Stimulated activated CD8-positive, alpha-beta memory T cell treated with anti-CD3 and anti-CD28 coated beads, Interleukin-4, amount 100 ng/mL, for 1 hour (primary cell): ENCODE measurements around the gene GPR107.
A peak's percentile ranks its signal among the peaks of the same experiment; 100 is the strongest.
"Not testable (repeated sequence)": the region's sequence is repeated elsewhere in the genome, so short reads cannot be mapped to it uniquely, and the experiment has no call there.

Source experiments
- DNase-seq, 2 donors: peaks; one replicate each; pipeline ENCODE4 v3.0.0-alpha.2; 2020; ENCODE audit warnings: low read depth in 2 of 2, low spot score in 1 of 2

The GPR107 gene

DNA sequence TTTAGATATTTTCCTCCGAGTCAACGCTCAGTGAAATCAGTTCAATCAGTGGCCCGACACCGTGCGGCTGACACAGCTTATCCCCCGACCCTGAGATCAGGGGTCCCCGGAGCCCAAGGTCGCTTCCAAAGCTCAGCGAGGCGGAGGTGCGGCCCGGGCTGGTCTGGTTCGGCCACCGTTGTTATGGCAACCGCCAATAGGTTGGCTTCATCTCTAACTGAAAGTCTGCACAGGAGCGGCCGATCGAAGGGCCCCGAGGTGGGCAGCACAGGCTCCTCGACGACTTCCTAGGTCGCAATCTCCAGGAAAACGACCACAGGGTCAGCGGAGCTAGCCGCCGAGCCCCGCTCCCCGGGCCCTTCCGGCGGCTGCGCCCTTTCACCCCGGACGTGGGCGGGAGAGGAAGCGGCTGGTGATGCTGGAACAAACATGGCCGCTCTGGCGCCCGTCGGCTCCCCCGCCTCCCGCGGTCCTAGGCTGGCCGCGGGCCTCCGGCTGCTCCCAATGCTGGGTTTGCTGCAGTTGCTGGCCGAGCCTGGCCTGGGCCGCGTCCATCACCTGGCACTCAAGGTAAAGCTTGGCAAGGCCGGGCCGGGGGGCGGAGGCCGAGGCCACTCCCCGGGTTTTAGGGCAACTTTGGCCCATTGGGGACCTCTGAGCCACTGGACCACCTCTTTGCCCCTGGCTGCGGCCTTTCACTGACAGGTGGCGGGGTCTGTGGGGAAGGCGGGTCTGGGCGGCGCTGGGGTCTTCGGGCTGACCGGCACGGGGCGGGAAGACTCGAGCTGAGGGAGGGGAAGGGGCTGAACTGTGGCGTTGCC, at the start of gene GPR107:
TSS of gene GPR107 (plus strand) at position 403 of the 821 bp plus-strand sequence. CDS start at position 430, 27 bp downstream.
- peak; percentile 50 to 59 for DNase-seq

DNA sequence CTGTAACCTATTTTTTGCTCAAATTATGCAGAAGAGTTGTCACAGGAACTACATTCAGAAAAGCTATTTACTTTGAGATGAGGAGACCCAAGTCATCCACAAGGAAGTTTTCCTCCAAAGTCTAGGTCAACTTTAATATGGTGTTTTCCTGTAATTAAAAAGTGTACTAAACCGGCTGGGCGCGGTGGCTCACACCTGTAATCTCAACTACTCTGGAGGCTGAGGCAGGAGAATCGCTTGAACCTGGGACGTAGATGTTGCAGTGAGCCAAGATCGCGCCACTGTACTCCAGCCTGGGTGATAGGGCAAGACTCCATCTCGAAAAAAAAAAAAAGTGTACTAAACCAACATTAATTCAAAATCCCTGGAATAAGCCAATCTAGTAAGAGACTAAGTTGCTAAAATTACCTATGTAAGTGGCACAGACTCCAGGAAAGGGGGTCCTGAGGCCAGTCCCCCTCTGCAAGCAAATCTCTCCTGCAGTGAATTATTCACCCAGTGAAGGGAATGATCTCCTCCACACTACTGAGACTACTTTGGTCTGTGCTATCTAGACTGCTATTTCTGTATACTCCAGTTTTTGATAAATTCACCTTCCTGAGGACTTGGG, 49.7 kb upstream of the GPR107 start:
- no peak for DNase-seq

DNA sequence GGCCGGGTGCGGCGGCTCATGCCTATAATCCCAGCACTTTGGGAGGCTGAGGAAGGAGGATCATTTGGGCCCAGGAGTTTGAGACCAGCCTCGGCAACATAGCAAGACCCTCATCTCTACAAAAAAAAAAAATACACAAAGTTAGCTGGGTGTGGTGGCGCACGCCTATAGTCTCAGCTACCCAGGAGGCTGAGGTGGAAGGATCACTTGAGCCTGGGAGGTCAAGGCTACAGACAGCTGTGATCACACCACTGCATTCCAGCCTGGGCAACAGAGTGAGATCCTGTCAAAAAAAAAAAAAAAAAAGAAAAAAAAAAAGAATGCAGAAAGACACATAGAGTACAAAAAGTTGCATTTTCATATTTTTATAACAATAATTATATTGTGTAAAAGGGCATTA, 46.8 kb upstream of the GPR107 start:
- not testable (repeated sequence) for DNase-seq

DNA sequence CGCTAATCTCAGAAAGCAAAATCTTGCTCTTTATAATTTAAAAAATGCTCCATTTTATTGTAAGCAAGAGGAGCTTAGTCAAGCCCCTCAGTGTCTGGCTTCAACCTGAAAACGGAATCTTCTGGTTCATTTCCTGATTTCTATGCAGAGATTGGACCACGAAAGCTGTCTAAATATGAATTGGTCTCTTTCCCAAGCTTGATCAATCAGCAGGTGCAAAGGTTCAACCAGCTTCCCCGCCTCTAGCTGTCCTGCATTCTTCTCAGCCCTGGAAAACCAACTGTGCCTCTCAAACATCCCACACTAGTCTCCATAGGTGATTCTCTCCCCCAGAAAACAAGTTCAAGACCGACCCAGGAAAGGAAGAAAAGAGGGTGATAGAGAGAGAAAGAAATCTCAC, 45.2 kb upstream of the GPR107 start:
- DNase-seq: no peak

DNA sequence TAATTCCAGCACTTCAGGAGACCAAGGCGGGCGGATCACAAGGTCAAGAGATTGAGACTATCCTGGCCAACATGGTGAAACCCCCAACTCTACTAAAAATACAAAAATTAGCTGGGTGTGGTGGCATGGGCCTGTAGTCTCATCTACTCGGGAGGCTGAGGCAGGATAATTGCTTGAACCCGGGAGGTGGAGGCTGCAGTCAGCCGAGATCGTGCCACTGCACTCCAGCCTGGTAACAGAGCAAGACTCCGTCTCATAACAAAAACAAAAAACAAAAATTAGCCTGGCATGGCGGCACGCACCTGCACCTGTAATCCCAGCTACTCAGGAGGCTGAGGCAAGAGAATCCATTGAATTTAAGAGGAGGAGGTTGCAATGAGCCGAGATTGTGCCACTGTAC, 44.2 kb upstream of the GPR107 start:
- DNase-seq: not testable (repeated sequence)

DNA sequence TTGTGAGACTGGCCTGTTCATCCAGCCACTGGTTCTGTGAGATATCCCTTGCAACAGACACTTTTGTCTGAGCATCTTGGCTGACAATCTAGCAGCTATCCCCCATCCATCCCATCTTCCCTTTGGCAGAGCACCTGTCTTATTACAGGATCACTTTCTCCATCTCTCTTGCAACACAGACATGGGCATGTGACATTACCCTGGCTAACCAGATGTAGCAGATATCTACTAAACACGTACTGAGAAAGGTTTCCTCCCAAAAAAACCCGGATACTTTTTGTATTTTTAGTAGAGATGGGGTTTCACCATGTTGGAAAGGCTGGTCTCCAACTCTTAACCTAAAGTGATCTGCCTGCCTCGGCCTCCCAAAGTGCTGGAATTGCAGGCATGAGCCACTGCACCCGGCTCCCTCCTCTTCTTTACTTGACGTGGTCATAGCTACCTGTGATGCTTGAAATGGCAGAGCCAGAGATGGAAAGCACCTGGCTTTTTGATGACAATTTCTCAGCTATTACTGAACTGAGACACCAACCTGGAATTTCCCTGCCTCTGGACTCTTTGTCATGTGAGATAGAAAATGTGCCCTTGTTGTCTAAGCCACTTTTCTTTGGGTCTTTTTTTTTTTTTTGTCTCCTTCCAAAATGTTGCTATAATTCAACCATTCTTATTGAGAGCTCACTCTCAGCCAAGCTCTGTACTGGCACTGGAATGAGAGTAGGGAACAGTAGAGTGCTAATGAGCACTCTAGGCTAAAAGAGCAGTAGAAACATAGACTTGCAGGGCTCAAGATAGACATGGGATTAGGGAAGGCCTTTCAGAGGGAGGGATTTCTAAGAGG, 43.3 kb upstream of the GPR107 start:
- DNase-seq: no peak

DNA sequence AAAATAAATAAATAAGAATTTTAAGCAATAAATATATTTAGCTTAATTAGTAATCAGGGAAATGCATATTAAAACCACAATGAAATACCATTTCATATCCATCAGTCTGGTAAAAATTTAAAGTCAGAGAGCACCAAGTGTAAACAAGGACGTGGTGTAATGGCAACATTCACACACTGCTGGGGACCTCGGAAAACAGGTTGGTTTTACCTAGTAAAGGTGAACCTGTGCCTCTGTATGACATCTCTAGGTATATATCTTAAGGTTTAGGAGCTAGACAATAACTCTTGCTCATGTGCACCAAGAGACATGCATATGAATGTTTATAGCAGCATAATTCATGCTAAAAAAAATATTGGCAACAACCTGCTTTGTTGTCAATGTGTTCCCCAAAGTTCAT, 40.4 kb upstream of the GPR107 start:
- DNase-seq: no peak

DNA sequence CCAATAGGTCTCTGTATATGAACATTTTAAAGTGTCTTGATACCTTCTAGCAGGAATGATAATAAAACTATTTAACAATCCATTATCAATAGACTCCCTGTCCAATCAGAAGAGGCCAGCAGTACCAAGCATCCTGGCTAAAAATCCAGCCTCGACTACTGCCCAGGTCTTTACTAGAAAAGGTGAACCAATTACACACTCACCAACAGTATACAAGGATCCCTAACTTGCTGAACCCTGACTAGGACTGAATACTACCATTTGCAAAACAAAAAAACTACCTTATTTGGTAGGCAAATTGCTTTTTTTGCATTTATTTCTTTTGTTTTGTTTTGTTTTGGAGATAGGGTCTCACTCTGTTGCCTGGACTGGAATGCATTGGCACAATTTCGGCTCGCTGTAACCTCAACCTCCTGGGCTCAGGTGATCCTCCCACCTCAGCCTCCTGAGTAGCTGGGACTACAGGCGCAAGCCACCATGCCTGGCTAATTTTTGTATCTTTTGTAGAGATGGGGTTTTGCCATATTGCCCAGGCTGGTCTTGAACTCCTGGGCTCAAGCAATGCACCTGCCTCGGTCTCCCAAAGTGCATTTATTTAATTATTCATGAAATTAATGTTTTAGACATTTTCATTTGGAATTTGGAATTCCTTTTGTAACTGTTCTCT, 38.2 kb upstream of the GPR107 start:
- DNase-seq: no peak

DNA sequence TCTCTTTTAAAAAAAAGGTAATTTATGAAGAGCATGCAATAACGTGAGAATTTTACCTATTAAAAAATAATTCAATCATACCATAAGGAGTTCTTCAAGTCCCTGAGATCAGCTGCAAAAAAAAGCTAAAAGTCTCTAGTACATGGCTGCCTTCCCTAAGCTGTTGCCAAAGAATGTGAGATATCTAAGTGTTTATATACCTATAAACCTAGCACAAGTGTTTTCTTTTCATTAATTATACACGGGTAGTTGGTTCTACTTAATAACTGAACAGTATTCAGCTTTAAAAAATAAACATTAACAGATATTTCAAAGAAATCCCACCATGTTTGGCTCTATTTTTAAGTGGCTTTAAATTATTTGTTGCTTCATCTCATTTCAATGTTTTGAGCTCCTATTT, 36.6 kb upstream of the GPR107 start:
- no peak for DNase-seq

DNA sequence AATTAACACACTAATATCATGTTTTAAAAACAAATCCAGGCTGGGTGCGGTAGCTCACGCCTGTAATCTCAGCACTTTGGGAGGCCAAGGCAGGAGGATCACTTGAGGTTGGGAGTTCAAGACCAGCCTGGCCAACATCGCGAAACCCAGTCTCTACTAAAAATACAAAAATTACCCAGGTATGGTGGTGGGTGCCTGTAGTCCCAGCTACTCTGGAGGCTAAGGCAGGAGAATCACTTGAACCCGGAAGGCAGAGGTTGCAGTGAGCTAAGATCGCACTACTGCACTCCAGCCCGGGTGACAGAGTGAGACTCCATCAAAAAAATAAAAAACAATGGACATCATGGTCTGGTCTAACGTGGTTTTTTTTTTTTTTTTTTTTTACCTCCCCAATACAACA, 36.2 kb upstream of the GPR107 start:
- not testable (repeated sequence) for DNase-seq

DNA sequence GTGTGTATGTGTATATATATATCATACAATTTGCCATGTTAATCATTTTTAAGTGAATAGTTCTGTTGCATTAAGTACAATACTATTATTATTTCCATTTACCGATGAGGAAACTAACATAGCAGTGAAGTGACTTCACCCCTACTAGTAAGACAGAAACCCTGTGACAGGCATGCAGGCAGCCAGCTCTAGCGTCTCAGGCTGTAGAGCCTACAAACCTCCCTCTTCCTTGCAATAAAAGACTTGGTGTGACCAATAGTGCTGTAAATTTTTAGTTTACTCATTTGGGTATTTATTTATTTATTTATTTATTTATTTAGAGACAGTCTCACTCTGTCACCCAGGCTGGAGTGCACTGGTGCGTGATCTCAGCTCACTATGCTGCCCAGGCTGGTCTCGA, 35.4 kb upstream of the GPR107 start:
- DNase-seq: no peak

DNA sequence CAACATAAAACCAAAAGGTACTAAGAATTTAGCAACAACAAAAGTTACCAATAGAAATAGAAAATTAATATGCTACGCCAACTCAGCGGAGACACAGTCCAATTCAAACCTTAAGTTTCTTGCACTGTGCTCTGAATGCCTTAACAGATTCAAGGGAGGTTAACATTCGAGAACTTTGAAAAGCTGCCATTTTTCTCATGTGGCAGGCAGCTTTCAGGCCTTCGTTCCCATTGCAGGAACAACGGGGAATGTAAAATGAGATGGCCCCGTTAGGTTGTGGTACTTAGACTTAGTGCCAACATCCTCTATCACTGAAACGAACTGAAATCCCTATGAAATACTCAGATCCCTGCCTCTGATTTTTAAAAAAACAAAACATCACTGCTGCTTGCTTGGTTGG, 33.1 kb upstream of the GPR107 start:
- no peak for DNase-seq

DNA sequence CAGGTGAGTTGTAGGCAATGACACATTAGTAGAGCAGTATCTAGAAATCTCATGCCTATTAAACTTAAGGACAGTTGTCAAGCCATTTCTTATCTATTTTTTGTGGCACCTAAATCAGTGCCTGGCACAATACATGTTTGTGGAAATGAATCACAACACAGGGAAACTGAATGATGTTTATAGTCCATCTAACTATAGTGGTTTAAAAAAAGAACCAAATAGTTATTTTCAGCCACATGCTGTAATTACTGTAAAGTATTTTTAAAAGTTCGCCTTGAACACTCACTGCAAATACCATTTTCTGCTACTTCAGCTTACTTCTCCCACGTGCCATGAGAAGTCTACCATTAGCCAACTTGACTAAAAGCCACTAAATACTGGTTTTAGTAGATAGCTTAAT, 32.6 kb upstream of the GPR107 start:
- no peak for DNase-seq

DNA sequence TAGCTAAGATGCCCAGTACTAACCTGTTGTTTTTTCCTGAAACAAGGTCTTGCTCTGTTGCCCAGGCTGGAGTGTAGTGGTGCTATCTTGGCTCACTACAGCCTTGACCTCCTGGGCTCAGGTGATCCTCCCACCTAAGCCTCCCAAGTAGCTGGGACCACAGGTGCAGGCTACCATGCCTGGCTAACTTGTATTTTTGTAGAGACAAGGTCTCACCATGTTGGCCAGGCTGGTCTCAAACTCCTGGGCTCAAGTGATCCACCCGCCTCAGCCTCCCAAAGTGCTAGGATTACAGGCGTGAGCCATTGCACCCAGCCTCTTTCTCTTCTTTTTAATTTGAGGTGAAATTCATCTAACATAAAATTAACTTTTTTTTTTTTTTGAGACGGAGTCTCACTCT, 31.9 kb upstream of the GPR107 start:
- not testable (repeated sequence) for DNase-seq

DNA sequence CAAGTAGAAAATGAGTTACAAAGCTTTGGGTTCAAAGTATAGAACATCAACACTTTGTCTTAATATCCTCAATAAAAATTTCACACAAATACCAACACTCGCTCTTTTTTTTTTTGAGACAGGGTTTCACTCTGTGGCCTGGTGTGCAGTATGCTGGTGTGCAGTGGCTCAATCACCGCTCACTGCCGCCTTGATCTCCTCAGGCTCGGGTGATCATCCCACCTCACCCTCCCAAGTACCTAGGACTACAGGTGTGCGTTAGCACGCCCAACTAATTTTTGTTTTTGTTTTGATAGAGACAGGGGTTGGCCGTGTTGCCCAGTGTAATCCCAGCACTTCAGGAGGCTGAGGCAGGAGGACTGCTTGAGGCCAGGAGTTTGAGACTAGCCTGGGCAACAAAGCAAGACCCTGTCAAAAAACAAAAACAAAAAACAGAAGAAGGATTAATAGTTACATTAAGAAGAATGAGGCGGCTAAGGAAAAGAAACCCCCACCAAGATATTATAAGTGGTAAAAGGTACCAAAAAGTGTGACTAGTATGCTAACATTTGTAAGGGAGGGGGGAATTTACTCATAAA, 31.1 kb upstream of the GPR107 start:
- no peak for DNase-seq

DNA sequence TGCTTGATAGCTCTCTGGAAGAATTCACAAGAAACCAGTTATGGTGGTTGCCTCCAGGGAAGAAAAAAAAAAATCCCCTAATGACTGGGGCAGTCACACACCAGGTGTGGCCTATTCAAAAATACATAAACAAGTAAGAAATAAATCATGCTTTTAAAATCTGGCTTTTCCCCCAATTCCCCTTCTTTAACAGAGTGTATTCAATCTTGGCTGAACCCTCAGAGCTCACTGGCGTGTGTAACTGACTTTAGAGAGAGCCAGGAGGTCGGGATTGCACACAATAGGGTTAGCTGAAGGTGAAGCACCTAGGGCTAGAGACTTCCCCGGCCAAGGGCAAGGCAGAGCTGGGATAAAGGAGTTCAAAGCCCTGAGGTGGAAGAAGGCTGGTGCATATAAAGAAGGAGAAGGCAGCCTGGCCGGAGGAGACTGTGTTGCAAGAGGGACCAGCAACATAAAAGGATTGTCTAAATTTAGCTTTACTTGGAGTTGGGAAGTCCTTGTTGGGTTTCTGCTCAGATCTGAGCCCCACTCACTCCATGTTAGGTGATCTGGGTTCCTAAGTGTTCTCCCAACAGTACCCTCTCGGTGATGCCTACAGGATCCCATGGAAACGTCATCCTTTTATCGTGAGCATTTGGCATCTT, 30.4 kb upstream of the GPR107 start:
- no peak for DNase-seq

DNA sequence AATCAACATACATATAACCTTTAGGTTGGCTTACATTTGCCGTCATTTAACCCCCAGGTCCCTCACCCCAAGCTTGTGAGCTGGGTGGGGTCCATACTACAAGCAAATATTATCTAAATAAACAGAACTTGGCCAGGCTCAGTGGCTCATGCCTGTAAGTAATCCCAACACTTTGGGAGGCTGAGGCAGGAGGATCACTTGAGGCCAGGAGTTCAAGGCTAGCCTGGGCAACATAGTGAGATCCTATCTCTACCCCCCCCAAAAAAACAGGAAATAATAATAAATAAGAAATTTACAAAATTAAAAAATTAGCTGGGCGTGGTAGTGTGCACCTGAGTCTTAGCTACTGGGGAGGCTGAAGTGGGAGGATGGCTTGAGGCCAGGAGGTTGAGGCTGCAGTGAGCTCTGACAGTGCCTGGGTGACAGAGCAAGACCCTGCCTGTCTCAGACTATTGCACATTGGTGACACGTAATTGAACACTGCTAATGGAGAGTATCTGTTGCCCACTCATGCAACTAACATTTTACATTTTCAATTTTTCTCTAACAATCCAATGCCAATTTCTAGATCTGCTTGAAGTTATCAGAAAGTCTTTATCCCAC, 29.6 kb upstream of the GPR107 start:
- no peak for DNase-seq

DNA sequence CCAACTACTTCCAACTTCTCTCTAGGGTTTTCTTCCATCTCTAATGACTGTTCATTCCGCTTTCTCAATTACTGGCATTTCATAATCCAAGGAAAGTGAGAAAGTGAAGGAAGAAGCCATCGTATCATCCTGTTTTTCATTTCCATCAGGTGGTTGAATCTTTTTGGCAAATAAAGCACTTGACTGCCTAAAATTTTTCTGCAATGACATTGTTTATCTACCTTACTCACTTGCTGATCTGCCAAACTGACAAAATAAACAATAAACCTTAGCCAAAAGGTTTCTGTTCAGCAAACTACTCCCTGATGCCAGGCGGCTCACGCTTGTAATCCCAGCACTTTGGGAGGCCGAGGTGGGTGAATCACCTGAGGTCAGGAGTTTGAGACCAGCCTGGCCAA, 29.1 kb upstream of the GPR107 start:
- no peak for DNase-seq

DNA sequence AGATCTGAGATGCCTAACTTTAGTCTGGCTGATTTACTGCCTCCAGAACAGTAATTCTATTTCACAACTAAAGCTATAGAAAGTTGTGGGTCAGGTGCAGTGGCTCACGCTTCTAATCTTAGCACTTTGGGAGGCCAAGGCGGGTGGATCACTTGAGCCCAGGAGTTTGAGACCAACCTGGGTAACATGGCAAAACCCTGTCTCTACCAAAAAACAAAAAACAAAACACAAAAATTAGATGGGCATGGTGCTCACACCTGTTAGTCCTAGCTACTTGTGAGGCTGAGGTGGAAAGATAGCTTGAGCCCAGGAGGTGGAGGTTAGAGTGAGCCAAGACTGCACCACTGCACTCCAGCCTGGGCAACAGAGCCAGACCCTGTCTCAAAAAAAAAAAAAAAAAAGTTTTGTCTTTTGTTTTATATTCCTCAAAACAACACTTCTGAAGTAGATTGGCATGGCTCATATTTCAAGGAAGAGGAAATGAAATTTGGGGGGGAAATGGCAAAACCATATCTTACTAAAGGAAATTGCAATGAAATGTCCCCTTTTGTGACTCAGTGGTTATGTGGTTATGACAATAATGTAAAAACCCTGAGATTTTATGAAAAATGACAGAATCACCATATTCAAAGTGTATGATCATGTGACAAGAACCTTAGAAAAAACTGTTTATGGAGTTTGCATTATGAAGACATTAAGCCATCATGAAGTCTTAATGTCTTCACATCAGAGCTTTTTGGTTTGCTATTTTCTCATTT, 26.9 kb upstream of the GPR107 start:
- no peak for DNase-seq
